HepG2 (cell line): Measurements from ENCODE around the gene KRT15. TPM values are rescaled to one million over a fixed set of nuclear protein-coding genes. Genes with fewer than 3 reads are reported as not detected.

Experiments used
- ATAC-seq: fragments of 200-7000 bp; cut with Tn5 transposase; 3 replicates; pipeline ENCODE4 v1.9.1; 2020; ENCODE audit warnings: mild to moderate bottlenecking, moderate library complexity
- BruUV-seq: library from RNA; stranded (reverse); fragments of 400-500 nt; replicated peaks from 2 replicates; lab custom pipeline; 2021; lab: Mats Ljungman, UMichigan
- CTCF ChIA-PET: fragments of 300-600 bp; formaldehyde crosslinking; extraction: SDS; loops from one replicate; lab custom pipeline; 2021; ENCODE audit warnings: low total read pairs, inconsistent platforms, low intra/inter-chr PET ratio; lab: Yijun Ruan, JAX
- POLR2A ChIA-PET: fragments of 350-600 bp; sonication (Branson Sonifier 250); formaldehyde crosslinking; loops from one replicate; lab custom pipeline; 2020; ENCODE audit warnings: antibody characterized with exemption, inconsistent platforms; lab: Yijun Ruan, JAX
- DNase-seq: peaks from one replicate; pipeline ENCODE4 v3.0.0-alpha.2; 2015; ENCODE audit warnings: low spot score
- FAIRE-seq: peaks from 3 replicates; lab custom pipeline; 2011; peaks lifted over from hg19 to GRCh38; lab: Jason Lieb, UNC
- H2AFZ ChIP-seq: one replicate; pipeline ENCODE4 v1.6.1; 2011; ENCODE audit warnings: low read length, inconsistent platforms
- H3K27ac ChIP-seq: fragments of 300-600 bp; 3 replicates; pipeline ENCODE4 v1.8.0; 2011; ENCODE audit warnings: mixed run types, mild to moderate bottlenecking, mixed read lengths, low read length, inconsistent platforms; ENCODE audit not compliant: insufficient read depth; ENCODE audit errors: extremely low read length
- H3K27me3 ChIP-seq, 2 experiments: fragments of 200-600 bp in 1 of 2; 2 replicates in 1 of 2; 3 replicates in 1 of 2; pipeline versions ENCODE4 v1.6.0 to v1.8.0; 2011; ENCODE audit warnings: low read length in 2 of 2, mild to moderate bottlenecking in 2 of 2, moderate library complexity in 2 of 2, inconsistent platforms in 1 of 2; ENCODE audit not compliant: insufficient read depth in 2 of 2, control insufficient read depth in 1 of 2
- H3K36me3 ChIP-seq, 2 experiments: fragments of 200-600 bp in 1 of 2; replicated peaks in 1 of 2; 2 replicates in 1 of 2; 3 replicates in 1 of 2; pipeline versions ENCODE4 v1.5.1 to v1.8.0; 2011; ENCODE audit warnings: low read length in 2 of 2, inconsistent platforms in 1 of 2; ENCODE audit not compliant: insufficient read depth in 2 of 2, control insufficient read depth in 1 of 2
- H3K4me1 ChIP-seq: 2 replicates; pipeline ENCODE4 v1.5.1; 2012; ENCODE audit warnings: low read length, inconsistent platforms; ENCODE audit not compliant: insufficient read depth
- H3K4me2 ChIP-seq: 2 replicates; pipeline ENCODE4 v1.6.0; 2011; ENCODE audit warnings: low read depth, low read length, inconsistent platforms
- H3K4me3 ChIP-seq, 3 experiments: fragments of 200-600 bp in 1 of 3; sonication (generic), shearing (Covaris generic) in 1 of 3; replicated peaks in 1 of 3; 2 replicates each; pipeline ENCODE4 v1.5.1; 2011 to 2016; ENCODE audit warnings: low read length in 3 of 3, inconsistent platforms in 2 of 3, low read depth in 2 of 3, mild to moderate bottlenecking in 2 of 3, control low read depth in 1 of 3, mixed read lengths in 1 of 3; ENCODE audit not compliant: insufficient read depth in 1 of 3
- H3K79me2 ChIP-seq: one replicate; pipeline ENCODE4 v1.6.1; 2011; ENCODE audit warnings: low read length, inconsistent platforms; ENCODE audit not compliant: insufficient read depth
- H3K9ac ChIP-seq: 2 replicates; pipeline ENCODE4 v1.6.0; 2011; ENCODE audit warnings: mild to moderate bottlenecking, low read depth, low read length, inconsistent platforms; ENCODE audit not compliant: insufficient read depth
- H3K9me3 ChIP-seq: 2 replicates; pipeline ENCODE4 v1.5.1; 2012; ENCODE audit warnings: mild to moderate bottlenecking, low read length
- H4K20me1 ChIP-seq: 2 replicates; pipeline ENCODE4 v1.6.0; 2011; ENCODE audit warnings: inconsistent platforms, mild to moderate bottlenecking, low read length, moderate library complexity; ENCODE audit not compliant: insufficient read depth
- CHCHD3 ChIP-seq: sonication (generic); formaldehyde crosslinking; IDR thresholded peaks from 2 replicates; pipeline ENCODE4 v1.8.0; 2022; ENCODE audit warnings: mild to moderate bottlenecking, missing genetic modification reagents, moderate library complexity
- FOXJ3 ChIP-seq: sonication (generic); formaldehyde crosslinking; IDR thresholded peaks from 2 replicates; pipeline ENCODE4 v1.4.0; 2020; ENCODE audit warnings: missing genetic modification reagents, mild to moderate bottlenecking, borderline replicate concordance
- GPBP1L1 ChIP-seq: sonication (generic); formaldehyde crosslinking; IDR thresholded peaks from 2 replicates; pipeline ENCODE4 v1.5.0; 2020; ENCODE audit warnings: mild to moderate bottlenecking, missing genetic modification reagents
- ZNF207 ChIP-seq: fragments of 450-650 bp; IDR thresholded peaks from 2 replicates; pipeline ENCODE4 v1.6.1; 2016; ENCODE audit warnings: antibody characterized with exemption, borderline replicate concordance
- WGBS: methylation state at CpG from one replicate; pipeline ENCODE4 v1.1.6; 2017; ENCODE audit warnings: low lambda C conversion rate; 5-methylcytosine and 5-hydroxymethylcytosine counted together
- in situ Hi-C: cut with HindIII; loops from 2 replicates; pipeline ENCODE4 v1.10.0; 2017; ENCODE audit warnings: low pct_unique_long_range_greater_than_20kb; ENCODE audit not compliant: extremely low pct_ligation_motif_present
- intact Hi-C: fragments of 100-400 bp; cut with micrococcal nuclease; formaldehyde crosslinking; loops from one replicate; pipeline ENCODE4 v1.10.0; 2022; ENCODE audit not compliant: unreplicated experiment
- microRNA-seq: library from miRNA; unstranded; fragments of <30 nt; microRNA quantifications from one replicate; pipeline ENCODE4, GENCODE V29; 2020
- polyA plus RNA-seq, 8 experiments: library from polyadenylated mRNA; depleted of rRNA in 3 of 8; stranded (reverse) in 7 of 8; unstranded in 1 of 8; fragments of >200 nt; fragmentation: Illumina TruSeq in 4 of 8; extraction: Trizol in 4 of 8; gene quantifications; 2 replicates each; pipeline versions ENCODE4 v1.2.1 to v1.2.3, GENCODE V29; 2011 to 2016; ENCODE audit warnings: low read depth in 4 of 8, missing spikeins in 1 of 8, mixed read lengths in 1 of 8; ENCODE audit not compliant: insufficient read depth in 1 of 8
- small RNA-seq, 3 experiments: library from RNA; depleted of rRNA; stranded (forward); fragments of <200 nt; gene quantifications; one replicate each; pipeline ENCODE3, GENCODE V24; 2012; ENCODE audit warnings: low read depth in 2 of 3, low replicate concordance in 1 of 3; ENCODE audit not compliant: insufficient read length in 3 of 3, insufficient read depth in 2 of 3
- total RNA-seq, 5 experiments: library from RNA; depleted of rRNA; stranded (reverse); fragments of >200 nt; fragmentation: Illumina TruSeq; extraction: Trizol; gene quantifications; 2 replicates each; pipeline ENCODE4 v1.2.3, GENCODE V29; 2016; ENCODE audit warnings: low read depth in 1 of 5

Gene KRT15
- total and polyA plus RNA-seq, 2 of the 13 experiments (the other 11 are each of a cell fraction or from before 2014, with no cell fraction given) = 0.46 to 0.63 TPM

GRCh38 chr17:41464173-41464572, 54.5 kb downstream of the KRT15 start:
- ChIA-PET CTCF (no interaction called here), POLR2A (no interaction called here)
- Histone ChIP-seq H3K9ac (no peak overlapping the region), H2AFZ (no peak overlapping the region), H3K4me3 (no peak overlapping the region), H3K27me3 (peaks cover 2 to 43% of the 10 kb centered on the region in 2 experiments; a peak in 3 of 5 replicates), H4K20me1 (no peaks in the 10 kb centered on the region), H3K79me2 (no peaks in the 10 kb centered on the region), H3K27ac (no peak overlapping the region), H3K4me2 (no peak overlapping the region), H3K9me3 (no peaks in the 10 kb centered on the region), H3K4me1 (no peaks in the 10 kb centered on the region), H3K36me3 (no peaks in the 10 kb centered on the region)
- DNase-seq = no peak
- no peak for FAIRE-seq
- in situ Hi-C loops (no loop called here), intact Hi-C loops (no loop called here)
- no peak for TF ChIP-seq GPBP1L1 (CRISPR knock-in tag)
- no TSS peak for BruUV-seq
- no peak for ATAC-seq
- 44% methylated on average over 11 of the region's 11 CpGs for WGBS

- POLR2A ChIA-PET = no interaction called here
- Histone ChIP-seq H3K27ac (no peak overlapping the region), H3K4me2 (no peak overlapping the region), H3K36me3 (no peaks in the 10 kb centered on the region), H2AFZ (no peak overlapping the region), H3K4me3 (no peak overlapping the region), H3K4me1 (no peaks in the 10 kb centered on the region), H3K79me2 (no peaks in the 10 kb centered on the region), H3K9ac (no peak overlapping the region), H3K27me3 (peaks cover 2 to 43% of the 10 kb centered on the region in 2 experiments; a peak in 3 of 5 replicates), H4K20me1 (no peaks in the 10 kb centered on the region), H3K9me3 (no peaks in the 10 kb centered on the region)
- FAIRE-seq (no peak), ATAC-seq (no peak), DNase-seq (no peak)
- in situ Hi-C loops = no loop called here
- CTCF ChIA-PET = no interaction called here
- intact Hi-C loops = no loop called here
- BruUV-seq = no TSS peak
- TF ChIP-seq CHCHD3 (CRISPR knock-in tag) = no peak
- no peak for TF ChIP-seq ZNF207
- no peak for TF ChIP-seq FOXJ3 (CRISPR knock-in tag)
- WGBS = 11% methylated on average over 4 of the region's 8 CpGs
Observed at GRCh38 chr17:41463746-41464145, 54.9 kb downstream of the KRT15 start.

Small RNAs within 50 kb of the gene (microRNA-seq; reads per million reads assigned to microRNA genes)
- not detected for gene MIR6510

Small RNAs within 50 kb of the gene (small RNA-seq; reads per million reads assigned to genes)
- 0.65 to 33.8 (median 1.6) reads per million in 3 experiments for gene RNU2-32P

Other genes starting within 250 kb of the KRT15 start
- not detected in 2 replicates for gene KRTAP9-7, start 243.2 kb downstream of the KRT15 start, total RNA-seq (2016; rRNA removed; fragmentation: Illumina TruSeq; extraction: Trizol)
- not detected in 2 replicates for gene KRTAP9-7, start 243.2 kb downstream of the KRT15 start, polyA plus RNA-seq (2011; rRNA removed)
- gene KRTAP29-1, start 216.0 kb downstream of the KRT15 start, total RNA-seq (2016; rRNA removed; fragmentation: Illumina TruSeq; extraction: Trizol) = not detected in 2 replicates
- not detected in 2 replicates for gene KRTAP29-1, start 216.0 kb downstream of the KRT15 start, polyA plus RNA-seq (2011; rRNA removed)
- not detected in 2 replicates for gene KRTAP16-1, start 209.6 kb downstream of the KRT15 start, total RNA-seq (2016; rRNA removed; fragmentation: Illumina TruSeq; extraction: Trizol)
- not detected in 2 replicates for gene KRTAP16-1, start 209.6 kb downstream of the KRT15 start, polyA plus RNA-seq (2011; rRNA removed)
- gene KRTAP17-1, start 203.2 kb downstream of the KRT15 start, total RNA-seq (2016; rRNA removed; fragmentation: Illumina TruSeq; extraction: Trizol) = not detected in 2 replicates
- not detected in 2 replicates for gene KRTAP17-1, start 203.2 kb downstream of the KRT15 start, polyA plus RNA-seq (2011; rRNA removed)
- gene KRT33A, start 168.1 kb downstream of the KRT15 start, total RNA-seq (2016; rRNA removed; fragmentation: Illumina TruSeq; extraction: Trizol) = not detected in 2 replicates
- gene KRT33A, start 168.1 kb downstream of the KRT15 start, polyA plus RNA-seq (2011; rRNA removed) = not detected in 2 replicates
- gene KRT33B, start 149.1 kb downstream of the KRT15 start, total RNA-seq (2016; rRNA removed; fragmentation: Illumina TruSeq; extraction: Trizol) = not detected in 2 replicates
- gene KRT33B, start 149.1 kb downstream of the KRT15 start, polyA plus RNA-seq (2011; rRNA removed) = not detected in 2 replicates
- gene KRT34, start 136.6 kb downstream of the KRT15 start, total RNA-seq (2016; rRNA removed; fragmentation: Illumina TruSeq; extraction: Trizol) = not detected in 2 replicates
- 0.05 TPM in 1 of 2 replicates, not detected in the other for gene KRT34, start 136.6 kb downstream of the KRT15 start, polyA plus RNA-seq (2011; rRNA removed)
- not detected in 2 replicates for gene KRT31, start 121.3 kb downstream of the KRT15 start, total RNA-seq (2016; rRNA removed; fragmentation: Illumina TruSeq; extraction: Trizol)
- 0.05 TPM in 2 replicates for gene KRT31, start 121.3 kb downstream of the KRT15 start, polyA plus RNA-seq (2011; rRNA removed)
- not detected in 2 replicates for gene KRT37, start 94.3 kb downstream of the KRT15 start, total RNA-seq (2016; rRNA removed; fragmentation: Illumina TruSeq; extraction: Trizol)
- gene KRT37, start 94.3 kb downstream of the KRT15 start, polyA plus RNA-seq (2011; rRNA removed) = 0.69 and 0.76 TPM in 2 replicates
- not detected in 2 replicates for gene KRT38, start 77.9 kb downstream of the KRT15 start, total RNA-seq (2016; rRNA removed; fragmentation: Illumina TruSeq; extraction: Trizol)
- gene KRT38, start 77.9 kb downstream of the KRT15 start, polyA plus RNA-seq (2011; rRNA removed) = not detected in 2 replicates
- not detected in 2 replicates for gene KRT32, start 51.5 kb downstream of the KRT15 start, total RNA-seq (2016; rRNA removed; fragmentation: Illumina TruSeq; extraction: Trizol)
- not detected in 2 replicates for gene KRT32, start 51.5 kb downstream of the KRT15 start, polyA plus RNA-seq (2011; rRNA removed)
- not detected in 2 replicates for gene KRT35, start 37.7 kb downstream of the KRT15 start, total RNA-seq (2016; rRNA removed; fragmentation: Illumina TruSeq; extraction: Trizol)
- gene KRT35, start 37.7 kb downstream of the KRT15 start, polyA plus RNA-seq (2011; rRNA removed) = not detected in 2 replicates
- not detected in 2 replicates for gene KRT36, start 29.0 kb downstream of the KRT15 start, total RNA-seq (2016; rRNA removed; fragmentation: Illumina TruSeq; extraction: Trizol)
- not detected in 2 replicates for gene KRT36, start 29.0 kb downstream of the KRT15 start, polyA plus RNA-seq (2011; rRNA removed)
- gene KRT13, start 13.3 kb downstream of the KRT15 start, total RNA-seq (2016; rRNA removed; fragmentation: Illumina TruSeq; extraction: Trizol) = not detected in 2 replicates
- 0.30 TPM in 1 of 2 replicates, not detected in the other for gene KRT13, start 13.3 kb downstream of the KRT15 start, polyA plus RNA-seq (2011; rRNA removed)
- gene KRT19, start 9.4 kb upstream of the KRT15 start, total RNA-seq (2016; rRNA removed; fragmentation: Illumina TruSeq; extraction: Trizol) = 114 and 131 TPM in 2 replicates
- 142 and 154 TPM in 2 replicates for gene KRT19, start 9.4 kb upstream of the KRT15 start, polyA plus RNA-seq (2011; rRNA removed)
- gene KRT9, start 53.2 kb upstream of the KRT15 start, total RNA-seq (2016; rRNA removed; fragmentation: Illumina TruSeq; extraction: Trizol) = not detected in 2 replicates
- gene KRT9, start 53.2 kb upstream of the KRT15 start, polyA plus RNA-seq (2011; rRNA removed) = not detected in 2 replicates
- gene KRT14, start 68.0 kb upstream of the KRT15 start, total RNA-seq (2016; rRNA removed; fragmentation: Illumina TruSeq; extraction: Trizol) = not detected in 2 replicates
- gene KRT14, start 68.0 kb upstream of the KRT15 start, polyA plus RNA-seq (2011; rRNA removed) = 0.09 and 0.37 TPM in 2 replicates
- not detected in 2 replicates for gene KRT16, start 93.9 kb upstream of the KRT15 start, total RNA-seq (2016; rRNA removed; fragmentation: Illumina TruSeq; extraction: Trizol)
- gene KRT16, start 93.9 kb upstream of the KRT15 start, polyA plus RNA-seq (2011; rRNA removed) = 0.07 TPM in 1 of 2 replicates, not detected in the other
- 0.52 and 0.82 TPM in 2 replicates for gene KRT17, start 105.7 kb upstream of the KRT15 start, total RNA-seq (2016; rRNA removed; fragmentation: Illumina TruSeq; extraction: Trizol)
- gene KRT17, start 105.7 kb upstream of the KRT15 start, polyA plus RNA-seq (2011; rRNA removed) = 0.38 and 0.47 TPM in 2 replicates
- gene EIF1, start 170.0 kb upstream of the KRT15 start, total RNA-seq (2016; rRNA removed; fragmentation: Illumina TruSeq; extraction: Trizol) = 147 and 199 TPM in 2 replicates
- gene EIF1, start 170.0 kb upstream of the KRT15 start, polyA plus RNA-seq (2011; rRNA removed) = 388 and 517 TPM in 2 replicates
- 0.42 TPM in 1 of 2 replicates, not detected in the other for gene GAST, start 193.4 kb upstream of the KRT15 start, total RNA-seq (2016; rRNA removed; fragmentation: Illumina TruSeq; extraction: Trizol)
- 0.32 and 0.65 TPM in 2 replicates for gene GAST, start 193.4 kb upstream of the KRT15 start, polyA plus RNA-seq (2011; rRNA removed)
- 0.07 and 0.08 TPM in 2 replicates for gene HAP1, start 215.8 kb upstream of the KRT15 start, total RNA-seq (2016; rRNA removed; fragmentation: Illumina TruSeq; extraction: Trizol)
- gene HAP1, start 215.8 kb upstream of the KRT15 start, polyA plus RNA-seq (2011; rRNA removed) = 0.07 and 0.30 TPM in 2 replicates